ENCODE results near the gene CEP55.

The CEP55 gene

DNA sequence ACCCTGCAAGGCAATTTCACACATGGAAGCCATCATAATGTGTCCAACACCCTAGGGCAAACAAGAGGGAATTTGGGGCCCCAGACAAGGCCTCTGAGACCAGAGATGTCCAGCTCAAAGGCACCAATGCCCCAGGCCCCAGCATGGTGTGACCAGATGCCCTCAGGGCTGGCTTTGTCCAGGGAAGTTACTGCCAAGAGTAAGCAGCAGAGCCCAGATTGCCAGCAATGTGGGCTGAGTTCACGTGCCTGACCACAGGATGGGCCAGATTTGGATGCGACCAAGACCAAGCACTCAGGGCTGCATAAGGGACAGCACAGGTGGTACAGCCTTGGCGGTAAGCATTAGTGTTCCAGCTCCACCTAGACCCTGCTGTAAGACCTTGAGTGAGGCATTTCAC is 27.0 kb upstream of the CEP55 start:
- no peak for DNase-seq (ENCODE audit: low spot score)

DNA sequence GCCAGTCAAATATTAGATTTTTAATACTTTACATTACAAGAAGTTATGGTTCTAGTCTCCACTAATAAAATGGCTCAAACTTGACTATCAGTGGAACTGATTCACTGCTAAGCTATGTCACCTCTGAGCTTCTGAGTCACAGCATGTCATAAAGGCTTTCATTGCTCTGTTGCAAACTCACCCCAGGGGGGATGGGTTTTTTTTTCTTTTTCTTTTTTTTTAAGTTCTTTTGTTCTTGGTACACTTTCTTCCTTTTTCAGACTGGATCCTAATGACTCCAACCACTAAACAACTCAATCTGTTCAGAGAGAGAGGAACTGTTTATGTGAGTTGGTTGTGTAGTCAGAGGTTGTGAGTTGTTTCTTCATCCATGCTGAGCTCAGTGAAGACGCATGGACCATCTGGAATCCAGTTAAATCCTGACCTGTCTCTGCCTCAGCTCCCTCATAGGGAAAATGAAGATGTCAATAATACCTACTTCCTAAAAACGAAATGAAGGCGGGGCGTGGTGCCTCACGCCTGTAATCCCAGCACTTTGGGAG is 25.2 kb upstream of the CEP55 start:
- peak; percentile 95 for DNase-seq (ENCODE audit: low spot score)

DNA sequence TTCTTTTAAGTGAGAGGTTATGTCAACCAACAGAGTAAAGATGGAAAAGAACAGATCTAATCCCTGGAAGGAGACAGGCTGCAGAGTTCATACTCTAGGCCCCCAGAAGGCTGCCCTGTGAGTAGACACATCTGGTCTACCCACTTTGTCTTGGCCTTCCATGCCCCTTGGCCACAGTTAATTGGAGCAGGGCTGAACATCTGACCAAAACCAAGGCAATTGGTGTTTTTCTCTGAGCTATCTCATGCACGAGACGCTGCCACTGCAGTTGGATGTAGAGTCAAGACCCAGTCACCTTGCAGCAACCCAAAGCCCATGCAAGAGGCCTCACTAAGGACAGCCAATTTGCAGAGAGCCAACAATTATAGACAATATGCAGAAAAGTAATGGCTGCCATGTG is 23.3 kb upstream of the CEP55 start:
- no peak for DNase-seq (ENCODE audit: low spot score)

DNA sequence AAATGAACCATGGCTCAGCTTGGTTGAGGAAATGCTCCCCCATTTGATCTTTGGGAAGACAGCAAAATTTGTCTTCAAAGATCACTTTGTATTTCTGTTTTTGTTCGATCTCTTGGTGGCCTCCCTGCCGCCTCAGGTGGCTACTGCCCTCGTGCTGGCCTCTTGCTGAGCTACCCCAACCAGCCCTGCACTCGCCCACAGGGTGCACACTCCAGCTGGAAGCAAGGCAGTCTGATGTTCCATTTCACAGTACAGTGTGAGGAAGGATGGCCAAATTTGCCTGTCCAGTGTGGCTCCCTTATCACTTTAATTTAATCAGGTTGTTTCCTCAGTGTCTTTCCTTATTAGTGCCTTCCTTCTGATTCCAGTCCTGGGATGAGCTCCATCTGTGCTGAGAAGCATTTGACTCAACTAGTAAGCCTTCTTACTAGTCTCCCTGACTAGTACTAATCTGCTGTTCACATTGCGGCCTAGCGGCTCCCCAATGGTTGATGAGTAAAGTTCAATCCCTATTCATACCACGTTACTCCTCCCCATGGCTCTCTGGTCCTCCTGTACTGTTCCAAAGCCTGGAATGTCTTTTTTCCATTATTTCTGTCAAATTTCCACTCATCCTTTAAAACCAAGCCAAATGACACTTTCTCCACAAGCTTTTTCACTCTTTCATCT is 22.5 kb upstream of the CEP55 start:
- no peak for DNase-seq (ENCODE audit: low spot score)

DNA sequence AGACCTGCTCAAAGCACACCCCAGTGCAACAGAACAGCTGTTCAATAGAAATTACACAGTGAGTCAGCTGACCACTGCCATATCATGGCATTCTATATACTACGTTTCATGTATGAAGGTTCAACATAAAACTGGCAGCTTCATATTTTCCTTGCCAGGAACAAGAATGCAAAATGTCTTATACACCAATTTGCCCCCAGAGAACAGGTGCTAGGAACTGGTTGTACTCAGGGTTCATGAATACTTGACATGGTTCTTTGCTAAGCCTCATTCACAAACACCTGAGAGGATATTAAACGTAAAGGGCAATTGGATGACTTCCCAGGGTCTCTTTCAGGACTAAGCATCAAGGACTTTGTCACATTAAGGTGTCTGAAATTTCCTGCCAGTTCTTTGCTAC is 21.2 kb upstream of the CEP55 start:
- no peak for DNase-seq (ENCODE audit: low spot score)

DNA sequence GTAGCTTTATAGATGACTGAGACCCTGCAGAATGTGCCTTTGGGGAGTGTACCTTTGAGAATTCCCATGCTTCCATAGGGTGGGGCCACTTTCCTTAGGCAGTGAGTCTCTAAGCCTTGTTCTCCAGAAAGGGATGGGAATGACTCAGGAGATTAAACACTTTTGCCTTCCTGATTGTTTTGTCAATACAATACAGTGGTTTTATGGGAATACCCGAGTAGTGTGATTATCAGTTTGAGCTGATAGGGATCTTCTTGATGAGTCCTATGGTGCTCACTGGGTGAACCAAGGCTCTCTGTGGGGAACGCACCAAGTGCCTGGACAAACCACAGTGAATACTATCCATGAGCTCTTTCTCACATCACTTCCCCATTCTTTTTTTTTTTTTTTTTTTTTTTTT is 20.5 kb upstream of the CEP55 start:
- DNase-seq (ENCODE audit: low spot score): peak; percentile 96

DNA sequence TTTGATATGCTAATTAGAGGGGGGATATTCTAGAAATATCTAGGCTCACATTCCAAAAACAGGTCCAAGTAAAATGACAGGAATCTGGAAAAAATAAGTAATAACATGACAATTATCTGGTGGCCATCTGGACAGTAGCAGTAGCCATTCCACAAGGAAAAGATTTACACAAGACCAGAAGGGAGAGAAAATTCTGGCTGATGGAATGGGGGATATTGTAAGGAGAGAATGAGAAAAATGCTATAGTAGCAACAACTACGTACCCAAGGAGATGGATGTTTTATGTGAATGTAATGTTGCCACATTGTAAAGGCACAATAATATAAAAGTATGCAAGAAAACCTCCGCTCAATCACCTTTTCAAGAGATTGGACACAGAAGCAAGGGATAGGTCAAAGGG is 19.7 kb upstream of the CEP55 start:
- DNase-seq (ENCODE audit: low spot score): no peak

DNA sequence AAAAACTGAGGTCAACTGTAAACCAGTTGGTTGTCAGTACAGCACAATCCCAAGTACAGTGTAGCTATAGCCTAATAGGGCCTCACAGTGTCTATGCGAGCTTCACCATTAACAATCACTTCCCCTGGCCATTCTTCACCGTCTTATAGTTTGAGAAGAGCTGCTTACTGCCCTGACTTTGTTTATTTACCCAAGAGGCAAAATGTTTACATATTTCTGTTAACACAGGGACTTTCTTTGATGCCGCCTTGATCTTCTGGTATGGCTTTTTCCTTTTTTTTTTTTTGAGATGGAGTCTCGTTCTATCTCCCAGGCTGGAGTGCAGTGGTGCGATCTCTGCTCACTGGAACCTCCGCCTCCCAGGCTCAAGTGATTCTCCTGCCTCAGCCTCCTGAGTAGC is 17.5 kb upstream of the CEP55 start:
- no peak for DNase-seq (ENCODE audit: low spot score)

DNA sequence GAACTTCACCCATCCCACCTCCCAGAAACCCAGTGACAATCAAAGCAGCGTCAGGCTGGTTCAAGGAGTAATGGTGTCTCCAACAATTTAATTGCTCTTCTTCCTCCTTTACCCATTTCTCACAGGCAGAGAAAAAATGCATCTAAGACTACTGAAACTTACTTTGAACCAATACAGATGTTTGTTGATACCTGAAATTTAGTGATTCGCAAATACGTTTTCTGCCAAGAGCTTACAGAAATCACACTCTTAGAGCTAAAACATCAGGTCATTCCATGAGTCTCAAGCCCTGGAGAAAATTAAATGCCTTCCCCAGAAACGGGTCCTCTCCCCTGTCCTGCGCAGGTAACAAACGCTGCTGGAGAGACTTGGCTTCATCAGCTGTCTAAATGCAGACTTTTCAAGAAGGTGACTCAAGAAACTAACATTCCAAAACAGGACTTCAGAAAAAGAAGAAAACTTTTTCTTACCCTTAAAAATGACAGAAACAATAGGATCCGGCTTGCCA is 14.7 kb upstream of the CEP55 start:
- peak; percentile 42 for DNase-seq (ENCODE audit: low spot score)

DNA sequence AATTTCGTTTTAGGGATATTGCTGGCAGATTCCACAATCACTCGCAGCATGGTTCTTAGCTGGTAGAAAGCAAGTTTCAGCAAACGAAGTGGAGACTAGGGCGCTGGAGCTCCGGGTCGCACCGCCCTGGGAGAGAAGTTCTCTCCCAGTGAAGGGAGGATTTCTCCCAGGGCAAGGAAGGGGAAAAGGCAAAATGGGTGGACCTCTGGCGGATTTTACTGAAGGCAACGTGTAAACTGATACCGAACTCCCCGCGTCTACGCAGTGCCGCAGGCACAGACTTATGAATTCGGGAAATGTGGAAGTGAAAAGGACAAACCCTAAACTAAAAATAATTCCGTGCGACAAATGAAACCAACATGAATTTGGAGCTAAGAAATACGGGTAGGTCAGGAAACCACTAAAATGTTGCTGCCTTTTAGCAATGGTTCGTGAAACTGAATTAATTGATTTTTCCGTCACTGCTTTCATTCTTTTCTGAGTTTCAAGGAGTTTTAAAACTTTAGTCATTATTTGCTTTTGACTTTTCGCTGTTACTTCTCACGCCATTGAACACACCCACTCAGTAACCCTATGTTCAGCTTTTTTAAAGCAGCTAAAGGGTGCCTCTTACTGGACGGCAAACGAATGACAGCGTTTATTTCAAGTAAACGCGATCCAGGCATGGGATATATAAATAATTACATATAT is 14.1 kb upstream of the CEP55 start, which contains the start of gene MYOF:
Gene MYOF, minus strand, starts transcription at position 190 of the 690 bp plus-strand sequence. Its CDS starts 140 bp downstream, at position 50.
- peak; percentile 88 for DNase-seq (ENCODE audit: low spot score)

DNA sequence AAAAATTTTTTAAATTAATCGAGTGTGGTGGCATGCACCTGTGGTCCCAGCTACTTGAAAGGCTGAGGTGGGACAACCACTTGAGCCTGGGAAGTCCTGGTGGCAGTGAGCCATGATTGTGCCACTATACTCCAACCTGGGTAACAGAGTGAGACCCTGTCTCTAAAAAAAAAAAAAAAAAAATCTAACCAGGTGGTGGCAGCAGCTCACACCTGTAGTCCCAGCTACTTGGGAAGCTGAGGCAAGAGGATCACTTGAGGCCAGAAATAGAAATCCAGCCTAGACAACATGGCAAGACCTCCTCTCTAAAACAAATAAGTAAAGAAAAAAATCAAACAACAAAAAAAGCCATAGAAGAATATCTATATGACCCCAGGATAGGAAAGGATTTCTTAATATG is 10.7 kb upstream of the CEP55 start:
- DNase-seq (ENCODE audit: low spot score): no peak

DNA sequence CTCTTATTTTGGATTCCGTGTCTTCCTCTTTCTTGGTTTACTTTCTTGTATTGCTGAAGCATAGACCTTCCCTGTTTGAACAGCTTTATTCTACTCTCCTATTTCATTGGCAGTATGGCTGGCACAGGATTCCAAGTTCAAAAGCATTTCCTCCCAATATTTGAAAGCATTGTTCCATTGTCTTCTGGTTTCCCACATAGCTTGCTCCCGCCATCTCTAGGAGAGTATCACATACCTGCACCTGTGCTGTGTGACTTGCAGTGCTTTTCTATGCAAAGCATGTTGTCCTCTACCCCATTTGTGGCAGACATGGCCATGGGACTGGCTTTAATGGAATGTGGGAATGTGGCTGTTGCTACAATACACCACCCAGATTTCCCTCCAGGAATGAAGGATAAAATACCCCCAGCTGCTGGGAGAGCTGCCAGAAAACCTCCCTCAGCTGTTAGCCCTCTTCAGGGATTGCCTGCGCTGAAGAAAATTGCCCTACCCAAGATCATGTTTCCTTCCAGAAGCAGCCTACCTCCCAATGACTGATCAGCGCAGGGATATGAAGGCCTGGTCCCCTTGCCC is 7.4 kb upstream of the CEP55 start:
- no peak for DNase-seq (ENCODE audit: low spot score)

DNA sequence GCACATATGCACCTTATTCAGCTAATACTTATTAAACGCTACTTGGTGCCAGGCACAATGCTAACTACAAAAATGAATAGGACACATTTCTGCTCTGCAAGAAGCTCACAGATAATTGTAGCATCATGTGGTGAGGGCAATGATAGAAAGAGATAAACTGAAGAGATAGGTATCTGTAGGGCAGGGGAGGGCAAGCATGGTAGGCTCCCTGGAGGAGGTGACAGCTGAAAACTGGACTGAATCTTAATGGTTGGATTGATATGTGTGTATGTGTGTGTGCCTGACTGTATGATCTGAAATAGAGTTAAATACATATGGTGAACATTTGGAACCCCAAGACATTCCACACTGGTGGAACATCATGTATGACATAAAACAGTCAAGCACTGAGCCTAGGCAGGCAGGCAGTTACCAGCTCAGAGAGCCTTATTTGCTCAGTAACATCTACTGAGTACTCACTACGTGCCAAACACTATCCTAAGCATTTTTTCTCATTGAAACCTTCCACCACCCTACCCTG is 4.8 kb upstream of the CEP55 start:
- no peak for DNase-seq (ENCODE audit: low spot score)

DNA sequence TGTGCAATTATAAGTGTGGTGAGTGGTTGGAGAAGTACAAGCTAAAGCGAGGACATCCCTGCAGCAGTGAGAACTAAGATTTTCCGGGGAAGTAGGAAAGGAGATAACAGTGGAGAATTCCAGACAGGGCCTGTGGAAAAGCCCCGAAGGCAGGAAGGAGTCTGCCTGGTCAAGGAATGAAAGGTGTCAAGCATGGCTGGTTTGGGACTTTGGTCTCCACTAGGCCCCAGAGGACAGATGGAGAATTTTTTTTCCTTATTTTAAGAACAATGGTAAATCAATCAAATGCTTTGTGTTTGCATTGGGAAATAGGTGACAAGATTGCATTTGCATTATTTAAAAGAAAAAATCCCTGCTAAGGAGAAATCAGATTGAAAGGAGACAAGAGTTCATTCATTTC is 3.2 kb upstream of the CEP55 start:
- DNase-seq (ENCODE audit: low spot score): no peak

DNA sequence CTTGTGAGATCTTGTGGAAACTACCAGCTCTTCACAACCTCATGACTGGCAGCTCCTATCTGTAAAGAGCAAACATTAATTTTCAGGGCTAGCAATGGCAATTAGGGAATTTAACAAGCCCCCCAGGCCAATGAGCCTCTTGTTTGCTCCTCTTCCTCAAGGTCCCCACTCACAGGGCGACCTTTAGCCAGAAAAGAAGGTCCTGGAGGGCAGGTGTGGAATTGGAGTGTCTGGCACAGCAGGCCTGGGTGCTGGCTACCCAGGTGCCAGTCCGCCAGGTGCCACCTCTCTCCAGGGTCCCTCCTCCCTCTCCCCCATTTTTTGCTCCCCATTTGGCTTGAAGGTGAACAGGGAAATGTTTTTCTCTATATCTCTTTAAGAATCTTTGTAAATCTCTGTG is 1.9 kb upstream of the CEP55 start:
- no peak for DNase-seq (ENCODE audit: low spot score)

DNA sequence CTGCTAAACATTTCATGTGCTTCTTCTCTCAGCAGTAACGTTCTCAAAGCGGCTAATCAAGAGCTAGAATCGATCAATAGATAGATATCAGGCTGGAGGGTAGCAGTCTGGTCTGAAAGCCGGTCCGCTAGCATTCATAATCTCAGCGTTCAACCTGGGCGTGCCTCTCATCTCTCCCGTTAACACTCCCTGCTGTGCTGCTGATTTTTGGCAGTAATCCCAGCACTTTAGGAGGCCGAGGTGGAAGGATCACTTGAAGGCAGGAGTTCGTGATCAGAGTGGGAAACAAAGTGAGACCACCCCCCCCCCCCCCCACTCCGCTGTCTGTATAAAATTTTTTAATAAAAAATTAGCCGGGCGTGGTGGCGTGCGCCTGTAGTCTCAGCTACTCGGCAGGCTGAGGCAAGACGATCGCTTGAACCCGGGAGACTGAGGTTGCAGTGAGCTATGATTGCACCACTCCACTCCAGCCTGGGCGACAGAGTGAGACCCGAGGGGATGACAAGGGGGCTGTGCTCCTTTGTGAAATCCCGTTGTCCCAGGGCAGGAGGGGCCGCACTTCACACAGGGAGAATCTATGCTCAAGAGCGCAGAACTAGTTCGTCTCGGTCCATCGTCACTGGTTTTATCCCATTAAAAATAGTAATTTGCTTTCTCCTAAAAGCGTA is 624 bp upstream of the CEP55 start:
- DNase-seq (ENCODE audit: low spot score): peak; percentile 71

DNA sequence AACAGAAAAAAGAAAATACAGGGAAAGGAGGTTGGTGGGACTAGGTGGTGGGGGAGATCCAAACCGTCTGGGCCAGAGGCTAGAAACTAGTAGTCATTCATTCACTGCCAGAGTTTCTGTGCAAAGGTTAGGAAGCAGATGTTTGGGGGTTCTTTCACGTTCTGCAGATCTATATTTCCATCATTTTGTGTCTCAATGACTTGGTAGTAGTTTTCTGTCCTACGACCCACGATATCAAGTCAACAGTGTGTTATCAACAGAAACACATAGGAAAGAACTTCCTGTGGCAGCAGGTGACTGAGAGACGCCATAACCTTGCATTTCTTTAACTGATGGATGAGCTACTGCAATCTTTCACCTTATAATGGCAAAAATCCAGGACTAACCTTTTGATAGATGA is 1.8 kb downstream of the CEP55 start:
- DNase-seq (ENCODE audit: low spot score): no peak

DNA sequence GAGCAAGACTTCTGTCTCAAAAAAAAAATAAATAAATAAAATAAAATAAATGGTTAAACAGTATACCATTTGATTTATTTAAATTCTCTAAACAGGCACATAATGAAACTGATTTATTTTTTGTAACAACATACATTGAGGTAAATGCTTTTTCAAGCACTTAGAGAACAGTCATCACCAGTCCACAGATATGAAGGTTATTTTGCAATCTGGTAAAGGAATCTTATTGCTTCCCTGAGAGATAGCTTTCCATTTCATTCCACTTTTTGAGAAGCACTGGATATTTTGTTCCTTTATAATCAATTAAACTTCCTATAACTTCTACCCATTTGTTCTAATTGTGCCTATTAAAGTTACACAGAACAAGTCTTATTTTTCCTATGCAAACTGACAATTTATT is 5.2 kb downstream of the CEP55 start:
- no peak for DNase-seq (ENCODE audit: low spot score)

DNA sequence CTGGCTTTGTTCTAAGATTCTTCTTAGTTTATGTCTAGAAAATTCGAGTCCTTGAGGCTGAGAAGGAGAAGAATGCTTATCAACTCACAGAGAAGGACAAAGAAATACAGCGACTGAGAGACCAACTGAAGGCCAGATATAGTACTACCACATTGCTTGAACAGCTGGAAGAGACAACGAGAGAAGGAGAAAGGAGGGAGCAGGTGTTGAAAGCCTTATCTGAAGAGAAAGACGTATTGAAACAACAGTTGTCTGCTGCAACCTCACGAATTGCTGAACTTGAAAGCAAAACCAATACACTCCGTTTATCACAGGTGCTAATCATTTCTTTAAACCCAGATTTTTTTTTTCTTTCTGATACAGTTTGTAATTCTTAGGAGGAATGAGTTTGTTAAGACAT is 6.7 kb downstream of the CEP55 start:
- DNase-seq (ENCODE audit: low spot score): no peak

DNA sequence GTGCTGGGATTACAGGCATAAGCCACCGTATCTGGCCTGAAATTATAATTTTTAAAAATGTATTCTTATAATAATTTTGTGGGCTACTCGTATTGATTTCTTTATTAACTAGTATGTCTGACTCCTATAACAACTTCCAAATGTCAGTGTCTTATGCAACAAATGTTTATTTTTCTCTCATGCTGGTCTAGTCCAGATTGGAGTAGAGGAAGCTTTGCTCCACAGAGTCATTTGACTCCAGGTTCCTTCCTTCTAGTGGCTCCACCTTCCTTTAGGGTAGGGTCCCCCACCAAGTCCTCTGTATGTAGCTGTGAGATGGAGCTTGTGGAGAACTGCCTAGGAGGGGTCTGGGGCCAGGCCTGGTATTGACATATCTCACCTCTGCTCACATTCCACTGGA is 8.7 kb downstream of the CEP55 start:
- DNase-seq (ENCODE audit: low spot score): no peak

DNA sequence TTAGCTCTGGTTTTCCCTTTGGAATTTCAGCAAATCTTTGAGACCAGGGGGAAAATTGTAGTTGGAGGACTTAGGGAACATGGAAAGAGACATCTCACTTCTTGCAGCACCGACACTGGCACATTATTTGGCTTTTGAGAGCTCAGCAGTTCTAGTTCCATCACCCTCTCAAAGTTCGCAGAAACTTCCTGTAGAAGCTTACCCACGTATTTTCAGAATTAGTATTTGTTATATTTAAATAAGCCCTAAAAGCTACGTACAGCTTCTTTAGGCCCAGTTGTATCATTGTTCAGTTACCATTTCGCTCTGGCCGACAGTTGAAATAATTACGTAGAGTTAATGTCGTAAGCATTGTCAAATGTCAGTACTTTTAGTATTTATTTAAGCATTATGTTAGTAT is 13.4 kb downstream of the CEP55 start:
- no peak for DNase-seq (ENCODE audit: low spot score)

DNA sequence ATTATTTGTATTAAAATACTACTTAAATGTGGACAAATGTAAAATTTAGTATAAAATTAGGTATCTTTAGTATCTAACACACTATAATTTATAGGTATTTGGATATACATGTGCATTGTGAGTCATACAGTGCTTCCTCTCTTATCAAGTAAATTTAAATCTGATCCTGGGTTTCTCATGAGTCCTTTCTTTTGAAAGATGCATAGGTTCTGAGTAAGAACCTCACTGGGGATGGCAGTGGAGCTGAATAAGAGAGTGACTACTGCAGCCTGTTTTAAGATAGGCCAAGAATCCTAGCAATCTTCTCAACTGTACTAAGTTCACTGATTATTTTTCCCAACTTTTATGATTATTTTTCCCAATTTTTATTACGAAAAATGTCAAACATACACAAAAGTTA is 16.2 kb downstream of the CEP55 start:
- DNase-seq (ENCODE audit: low spot score): no peak
